Measurements from ENCODE around the gene NR2F1-AS1.

GRCh38 chr5:93433422-93433821 lies 147.6 kb downstream of the NR2F1-AS1 start:
- TF ChIP-seq EZH2phosphoT487 (IDR thresholded peaks at IDR 0.05; ENCODE audit: insufficient read depth, low read depth) (no peak), EZH2 (IDR thresholded peaks at IDR 0.05; ENCODE audit: insufficient read depth, poor library complexity, severe bottlenecking) (no peak)
